Activated CD8-positive, alpha-beta memory T cell treated with anti-CD3 and anti-CD28 coated beads, Interleukin-2, amount 50 U/mL, for 1 hour (primary cell): Measurements from ENCODE around the gene S100A13.

Source experiments
- DNase-seq: peaks from one replicate; pipeline ENCODE4 v3.0.0-alpha.2; 2020; ENCODE audit errors: extremely low read depth

Gene S100A13

GRCh38 chr1:153569465-153569864, 57.8 kb downstream of the S100A13 start:
- no peak for DNase-seq
